ENCODE data around the gene BCCIP.

The BCCIP gene

GRCh38 chr10:125815764-125816163, 7.6 kb upstream of the BCCIP start:
- no peak for TF ChIP-seq CTCF (IDR thresholded peaks at IDR 0.05; ENCODE audit: extremely low read depth, missing control alignments)
- DNase-seq (ENCODE audit: low spot score) = no peak

DNA sequence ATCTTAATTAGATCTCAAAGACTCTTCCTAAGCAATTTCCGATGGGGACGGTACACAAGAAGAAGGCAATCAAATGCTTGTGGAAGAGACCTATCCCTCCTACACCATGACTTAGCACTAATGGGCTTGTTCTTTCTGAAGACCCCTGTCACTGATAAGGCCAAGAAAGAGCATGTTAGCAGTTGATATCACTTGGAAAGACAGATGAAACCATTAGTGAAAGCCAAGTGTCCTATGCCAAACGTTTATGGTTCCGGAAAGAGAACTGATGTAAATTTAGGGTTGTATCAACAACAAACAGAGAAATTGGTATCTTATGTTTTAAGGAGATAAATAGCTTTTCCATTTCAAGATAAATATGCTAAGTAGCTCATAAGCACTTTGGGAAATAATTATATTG, 6.8 kb upstream of the BCCIP start:
- no peak for DNase-seq (ENCODE audit: low spot score)
- no peak for TF ChIP-seq CTCF (IDR thresholded peaks at IDR 0.05; ENCODE audit: extremely low read depth, missing control alignments)

GRCh38 chr10:125817337-125817946, 5.9 kb upstream of the BCCIP start:
- no peak for DNase-seq (ENCODE audit: low spot score)
- TF ChIP-seq CTCF (IDR thresholded peaks at IDR 0.05; ENCODE audit: extremely low read depth, missing control alignments) = no peak

DNA sequence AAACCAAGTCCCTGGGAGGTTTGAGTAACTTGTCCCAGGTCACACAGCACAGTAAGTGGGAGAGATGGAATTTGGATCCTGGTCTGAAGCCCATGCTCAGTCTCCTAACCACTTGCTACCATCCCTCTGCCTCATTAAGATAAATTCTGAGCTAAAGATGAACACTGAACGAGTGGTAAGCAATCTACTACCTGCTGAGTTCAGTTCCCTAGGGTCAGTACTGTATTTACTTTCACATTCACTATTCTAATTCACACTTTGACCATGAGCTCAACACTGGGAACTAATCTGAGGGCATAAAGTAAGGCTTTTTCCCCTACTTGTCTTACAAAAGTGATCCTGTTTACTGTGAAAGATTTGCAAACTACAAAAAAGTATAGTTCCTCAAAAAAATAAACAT, 2.6 kb upstream of the BCCIP start:
- DNase-seq (ENCODE audit: low spot score) = peak; percentile 65

DNA sequence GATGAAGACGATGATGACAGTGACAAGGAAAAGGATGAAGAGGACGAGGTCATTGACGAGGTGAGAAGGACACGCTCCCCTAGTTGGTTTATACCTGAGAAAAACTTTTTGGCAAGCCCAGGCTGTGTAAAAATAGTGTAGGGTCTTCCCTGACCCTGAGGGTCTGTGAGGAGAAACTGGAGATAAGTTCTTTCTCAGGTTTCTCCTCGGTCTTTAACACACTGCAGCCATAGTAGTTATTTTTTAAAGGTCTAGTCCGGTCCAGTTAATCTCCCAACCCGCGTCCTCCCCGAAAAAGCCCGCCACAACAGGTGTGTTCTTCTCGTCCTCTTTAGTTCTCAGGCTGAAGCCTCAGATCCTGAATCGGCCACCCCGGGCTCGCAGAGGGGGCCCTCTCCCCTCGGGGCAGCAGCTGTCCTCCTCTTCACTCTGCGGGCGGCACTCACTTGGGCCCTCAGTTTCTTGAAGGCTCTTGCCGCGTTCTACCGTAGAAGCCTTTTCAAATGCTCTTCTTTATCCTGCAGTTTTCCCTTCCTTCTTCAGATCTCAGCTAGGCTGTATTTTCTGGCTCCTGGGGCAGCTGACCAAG, 411 bp downstream of the BCCIP start:
- no peak for TF ChIP-seq CTCF (IDR thresholded peaks at IDR 0.05; ENCODE audit: extremely low read depth, missing control alignments)
- no peak for DNase-seq (ENCODE audit: low spot score)

More for the DNA sequence above, 2.6 kb upstream of the BCCIP start:
- TF ChIP-seq CTCF (IDR thresholded peaks at IDR 0.05; ENCODE audit: extremely low read depth, missing control alignments) = no peak

DNA sequence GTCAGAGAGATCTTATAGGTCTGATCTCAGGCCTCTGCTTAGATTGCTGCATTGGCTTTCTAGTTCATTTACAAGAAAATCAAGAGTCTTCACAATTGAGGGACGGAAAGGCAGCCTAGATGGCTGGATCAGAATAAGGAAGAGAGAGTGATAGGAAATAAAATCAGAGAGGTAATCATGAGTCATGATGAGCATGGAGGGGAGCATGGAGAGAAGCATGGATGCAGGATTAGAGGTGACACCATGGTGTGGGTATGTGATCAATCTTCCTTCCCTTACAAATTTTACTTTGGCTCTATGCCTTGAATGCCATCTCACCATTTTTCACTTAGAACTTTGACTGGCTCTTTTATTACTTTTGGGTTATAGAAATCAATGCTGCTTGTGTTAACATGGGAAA, 1.4 kb downstream of the BCCIP start:
- no peak for DNase-seq (ENCODE audit: low spot score)
- TF ChIP-seq CTCF (IDR thresholded peaks at IDR 0.05; ENCODE audit: extremely low read depth, missing control alignments) = no peak

DNA sequence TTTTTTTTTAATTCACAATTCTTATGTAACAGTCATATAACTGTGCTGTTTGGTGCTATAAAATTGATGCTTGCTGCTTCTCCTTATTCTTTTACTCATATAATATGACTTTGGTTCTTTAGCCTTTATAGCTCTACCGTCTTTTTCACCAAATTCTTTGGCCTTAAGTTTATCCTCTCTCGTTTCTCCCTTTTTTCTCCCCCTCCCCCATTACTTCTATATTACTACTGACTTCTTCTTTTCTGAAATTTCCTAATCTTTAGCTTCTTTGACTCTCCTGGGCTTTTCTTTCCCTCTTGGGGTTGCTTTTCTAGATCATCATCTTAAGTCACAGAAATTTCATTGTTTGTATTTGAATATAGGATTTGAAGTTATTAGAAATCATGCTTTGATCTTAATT, 3.8 kb downstream of the BCCIP start:
- no peak for DNase-seq (ENCODE audit: low spot score)
- no peak for TF ChIP-seq CTCF (IDR thresholded peaks at IDR 0.05; ENCODE audit: extremely low read depth, missing control alignments)

Measured in GM20000 (cell line).